GM12874 (cell line): ENCODE results near the gene FRMD4A.

Experiments
- CTCF ChIP-seq: IDR thresholded peaks from 2 replicates; pipeline ENCODE4 v1.5.1; 2011; ENCODE audit warnings: low read depth, mild to moderate bottlenecking, control low read depth, low read length, moderate library complexity; ENCODE audit not compliant: insufficient read depth

FRMD4A gene

GRCh38 chr10:14270370-14270769, 60.4 kb downstream of the FRMD4A start:
- no peak for TF ChIP-seq CTCF

GRCh38 chr10:14265709-14266108, 65.0 kb downstream of the FRMD4A start:
- no peak for TF ChIP-seq CTCF

- no peak for TF ChIP-seq CTCF
Observed at GRCh38 chr10:14262836-14263425, 67.8 kb downstream of the FRMD4A start.

- TF ChIP-seq CTCF, result no peak
Observed at GRCh38 chr10:14261336-14261735, 69.4 kb downstream of the FRMD4A start.

- TF ChIP-seq CTCF, result no peak
Observed at GRCh38 chr10:14259696-14260566, 70.8 kb downstream of the FRMD4A start.

- no peak for TF ChIP-seq CTCF
Observed at GRCh38 chr10:14254368-14254767, 76.4 kb downstream of the FRMD4A start.

- no peak for TF ChIP-seq CTCF
Observed at GRCh38 chr10:14253711-14254110, 77.0 kb downstream of the FRMD4A start.
